Glutamatergic neuron (in vitro differentiated cells): ENCODE results near the gene ZNF207. TPM values are rescaled to one million over a fixed set of nuclear protein-coding genes. Genes with fewer than 3 reads are reported as not detected.
A peak's percentile ranks its signal among the peaks of the same experiment; 100 is the strongest.
"Not testable (repeated sequence)": the region's sequence is repeated elsewhere in the genome, so short reads cannot be mapped to it uniquely, and the experiment has no call there.

Experiments
- DNase-seq: peaks from one replicate; pipeline ENCODE4 v3.0.0; 2022
- H3K27ac Mint-ChIP-seq: one replicate; pipeline ENCODE4 v1.8.0; 2020; ENCODE audit warnings: mild to moderate bottlenecking, mixed read lengths, inconsistent platforms; ENCODE audit not compliant: unreplicated experiment
- H3K27me3 Mint-ChIP-seq: one replicate; pipeline ENCODE4 v1.8.0; 2020; ENCODE audit warnings: mild to moderate bottlenecking, moderate library complexity, mixed read lengths, inconsistent platforms; ENCODE audit not compliant: unreplicated experiment
- H3K36me3 Mint-ChIP-seq: one replicate; pipeline ENCODE4 v1.8.0; 2020; ENCODE audit warnings: mild to moderate bottlenecking, mixed read lengths, inconsistent platforms; ENCODE audit not compliant: unreplicated experiment
- H3K4me1 Mint-ChIP-seq: one replicate; pipeline ENCODE4 v1.8.0; 2020; ENCODE audit warnings: mild to moderate bottlenecking, low read depth, mixed read lengths, inconsistent platforms; ENCODE audit not compliant: unreplicated experiment
- H3K4me3 Mint-ChIP-seq: one replicate; pipeline ENCODE4 v1.8.0; 2020; ENCODE audit warnings: mild to moderate bottlenecking, mixed read lengths, inconsistent platforms; ENCODE audit not compliant: unreplicated experiment
- H3K9me3 Mint-ChIP-seq: one replicate; pipeline ENCODE4 v1.8.0; 2020; ENCODE audit warnings: mild to moderate bottlenecking, moderate library complexity, mixed read lengths, inconsistent platforms; ENCODE audit not compliant: unreplicated experiment
- total RNA-seq: library from RNA; stranded (reverse); fragmentation: NEBNext Ultra II Directional; extraction: Animal tissue kit (Norgen Biotek cat#: 25700); gene quantifications from one replicate; pipeline ENCODE4 v1.2.1, GENCODE V29; 2021; ENCODE audit not compliant: unreplicated experiment
- TF ChIP-seq, protein P1 (sequence below): fragments of 200-600 bp; sonication (generic); IDR thresholded peaks from one replicate; pipeline ENCODE4 v1.5.0; 2021; ENCODE audit not compliant: partially characterized antibody, unreplicated experiment

The ZNF207 gene
- total RNA-seq, 1 donor from 2014 or later, result 216 TPM

DNA sequence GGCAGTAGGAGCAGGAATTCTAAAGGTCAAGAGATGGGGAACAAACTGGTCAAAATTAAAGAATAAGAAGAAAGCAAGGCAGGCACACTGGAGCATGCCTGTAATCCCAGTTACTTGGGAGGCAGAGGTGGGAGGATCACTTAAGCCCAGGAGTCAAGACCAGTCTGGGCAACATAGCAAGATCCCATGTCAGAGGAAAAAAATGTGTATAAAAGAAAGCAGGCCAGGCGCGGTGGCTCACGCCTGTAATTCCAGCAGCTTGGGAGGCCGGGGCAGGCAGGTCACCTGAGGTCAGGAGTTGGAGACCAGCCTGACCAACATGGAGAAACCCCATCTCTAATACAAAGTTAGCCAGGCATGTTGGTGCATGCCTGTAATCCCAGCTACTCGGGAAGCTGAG is 43.9 kb downstream of the ZNF207 start:
- peaks cover 3% of the 10 kb centered on the region for H3K27me3 Mint-ChIP-seq
- H3K27ac Mint-ChIP-seq, result no peak overlapping the region
- H3K9me3 Mint-ChIP-seq, result no peaks in the 10 kb centered on the region
- no peaks in the 10 kb centered on the region for H3K4me1 Mint-ChIP-seq
- DNase-seq, result no peak
- peaks cover 7% of the 10 kb centered on the region for H3K36me3 Mint-ChIP-seq
- TF ChIP-seq, protein P1, sequence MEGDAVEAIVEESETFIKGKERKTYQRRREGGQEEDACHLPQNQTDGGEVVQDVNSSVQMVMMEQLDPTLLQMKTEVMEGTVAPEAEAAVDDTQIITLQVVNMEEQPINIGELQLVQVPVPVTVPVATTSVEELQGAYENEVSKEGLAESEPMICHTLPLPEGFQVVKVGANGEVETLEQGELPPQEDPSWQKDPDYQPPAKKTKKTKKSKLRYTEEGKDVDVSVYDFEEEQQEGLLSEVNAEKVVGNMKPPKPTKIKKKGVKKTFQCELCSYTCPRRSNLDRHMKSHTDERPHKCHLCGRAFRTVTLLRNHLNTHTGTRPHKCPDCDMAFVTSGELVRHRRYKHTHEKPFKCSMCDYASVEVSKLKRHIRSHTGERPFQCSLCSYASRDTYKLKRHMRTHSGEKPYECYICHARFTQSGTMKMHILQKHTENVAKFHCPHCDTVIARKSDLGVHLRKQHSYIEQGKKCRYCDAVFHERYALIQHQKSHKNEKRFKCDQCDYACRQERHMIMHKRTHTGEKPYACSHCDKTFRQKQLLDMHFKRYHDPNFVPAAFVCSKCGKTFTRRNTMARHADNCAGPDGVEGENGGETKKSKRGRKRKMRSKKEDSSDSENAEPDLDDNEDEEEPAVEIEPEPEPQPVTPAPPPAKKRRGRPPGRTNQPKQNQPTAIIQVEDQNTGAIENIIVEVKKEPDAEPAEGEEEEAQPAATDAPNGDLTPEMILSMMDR, result no peak
- peak overlapping the region; percentile 42 for H3K4me3 Mint-ChIP-seq

DNA sequence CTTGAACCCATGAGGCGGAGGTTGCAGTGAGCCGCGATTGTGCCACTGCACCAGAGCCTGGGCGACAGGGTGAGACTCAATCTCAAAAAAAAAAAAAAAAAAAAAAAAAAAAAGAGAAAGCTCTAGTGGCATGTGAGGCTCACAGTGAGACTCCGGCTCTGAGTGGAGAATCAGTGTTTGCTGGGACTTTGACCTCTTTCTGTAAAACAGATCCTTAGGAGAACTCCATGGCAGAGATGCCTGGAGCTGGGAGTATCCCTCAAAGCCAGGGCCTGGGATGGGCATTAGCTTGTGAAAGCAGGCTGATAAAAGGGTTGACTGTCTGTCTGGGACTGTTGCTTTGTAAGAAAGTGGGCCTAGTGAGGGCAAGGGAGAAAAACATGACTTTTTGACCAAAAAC is 46.4 kb downstream of the ZNF207 start:
- H3K4me1 Mint-ChIP-seq, result no peaks in the 10 kb centered on the region
- peaks cover 7% of the 10 kb centered on the region for H3K36me3 Mint-ChIP-seq
- TF ChIP-seq, protein P1, result no peak
- DNase-seq, result no peak
- H3K9me3 Mint-ChIP-seq, result peaks cover 2% of the 10 kb centered on the region
- H3K27ac Mint-ChIP-seq, result no peak overlapping the region
- no peak overlapping the region for H3K4me3 Mint-ChIP-seq
- H3K27me3 Mint-ChIP-seq, result peaks cover 3% of the 10 kb centered on the region

DNA sequence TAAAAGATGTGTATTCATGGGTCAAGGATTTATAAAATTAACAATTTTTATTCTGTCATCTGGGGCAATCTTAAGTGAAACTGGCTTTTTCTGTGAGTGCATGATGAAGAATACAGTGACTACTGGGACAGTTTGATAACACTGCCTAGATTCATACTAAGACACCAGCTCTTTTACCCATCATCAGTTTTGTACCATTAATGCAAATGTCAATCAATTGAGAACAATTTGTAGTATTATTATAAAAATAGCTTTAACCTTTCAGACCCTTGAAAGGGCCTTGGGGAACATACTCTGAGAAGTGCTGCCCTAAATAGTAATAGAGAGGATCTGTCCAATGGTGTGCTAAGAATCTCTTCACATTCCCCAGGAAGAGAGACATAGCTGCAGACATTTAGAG is 49.0 kb downstream of the ZNF207 start:
- no peak overlapping the region for H3K4me3 Mint-ChIP-seq
- DNase-seq, result no peak
- no peaks in the 10 kb centered on the region for H3K27me3 Mint-ChIP-seq
- no peaks in the 10 kb centered on the region for H3K4me1 Mint-ChIP-seq
- peaks cover 3% of the 10 kb centered on the region for H3K36me3 Mint-ChIP-seq
- no peak overlapping the region for H3K27ac Mint-ChIP-seq
- peaks cover 2% of the 10 kb centered on the region for H3K9me3 Mint-ChIP-seq
- TF ChIP-seq, protein P1, result no peak

DNA sequence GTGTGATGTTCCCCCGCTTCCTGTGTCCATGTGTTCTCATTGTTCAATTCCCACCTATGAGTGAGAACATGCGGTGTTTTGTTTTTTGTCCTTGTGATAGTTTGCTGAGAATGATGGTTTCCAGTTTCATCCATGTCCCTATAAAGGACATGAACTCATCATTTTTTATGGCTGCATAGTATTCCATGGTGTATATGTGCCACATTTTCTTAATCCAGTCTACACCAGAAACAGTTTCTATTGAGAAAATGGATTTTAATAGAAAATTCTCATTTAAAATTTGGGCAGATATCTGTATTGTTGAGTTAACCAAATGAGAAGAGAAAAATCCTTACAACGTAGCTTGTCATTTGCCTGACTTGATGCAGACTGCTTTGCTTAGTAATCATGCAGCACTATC is 60.1 kb downstream of the ZNF207 start:
- not testable (repeated sequence) for H3K4me3 Mint-ChIP-seq, H3K9me3 Mint-ChIP-seq, DNase-seq, H3K4me1 Mint-ChIP-seq, H3K27me3 Mint-ChIP-seq, H3K27ac Mint-ChIP-seq, H3K36me3 Mint-ChIP-seq

DNA sequence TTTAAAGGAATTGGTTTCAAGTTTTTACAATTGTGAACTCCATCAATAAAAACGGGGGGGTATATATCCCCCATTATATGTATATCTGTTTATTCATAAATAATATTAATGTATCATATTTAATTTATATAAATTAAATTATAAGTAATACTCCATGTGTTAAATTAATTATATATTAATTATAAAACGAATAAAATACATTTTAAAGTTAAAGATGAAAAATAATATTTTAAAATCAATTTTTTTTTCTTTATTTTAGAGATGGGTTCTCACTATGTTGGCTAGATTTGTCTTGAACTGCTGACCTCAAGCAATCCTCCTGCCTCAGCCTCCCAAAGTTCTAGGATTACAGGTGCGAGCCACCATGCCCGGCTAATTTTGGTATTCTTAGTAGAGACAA is 76.9 kb downstream of the ZNF207 start:
- DNase-seq, result no peak
- TF ChIP-seq, protein P1, result no peak
- no peaks in the 10 kb centered on the region for H3K27me3 Mint-ChIP-seq
- H3K27ac Mint-ChIP-seq, result no peak overlapping the region
- H3K9me3 Mint-ChIP-seq, result peaks cover 8% of the 10 kb centered on the region
- H3K4me3 Mint-ChIP-seq, result no peak overlapping the region
- peaks cover 14% of the 10 kb centered on the region for H3K36me3 Mint-ChIP-seq
- H3K4me1 Mint-ChIP-seq, result no peaks in the 10 kb centered on the region

DNA sequence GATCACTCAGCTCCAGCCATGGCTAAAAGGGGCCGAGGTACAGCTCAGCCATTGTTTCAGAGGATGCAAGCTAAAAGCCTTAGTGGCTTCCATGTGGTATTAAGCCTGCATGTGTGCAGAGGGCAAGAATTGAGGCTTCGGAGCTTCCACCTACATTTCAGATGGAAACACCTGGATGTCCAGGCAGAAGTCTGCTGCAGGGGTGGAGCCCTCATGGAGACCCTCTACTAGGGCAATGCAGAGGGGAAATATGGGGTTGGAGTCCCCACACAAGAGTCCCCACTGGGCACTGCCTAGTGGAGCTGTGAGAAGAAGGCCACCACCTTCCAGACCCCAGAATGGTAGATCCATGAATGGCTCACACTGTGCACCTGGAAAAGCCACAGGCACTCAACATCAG is 79.6 kb downstream of the ZNF207 start:
- Mint-ChIP-seq H3K4me3 (no peak overlapping the region), H3K27me3 (no peaks in the 10 kb centered on the region), H3K36me3 (peaks cover 14% of the 10 kb centered on the region), H3K27ac (no peak overlapping the region), H3K9me3 (peaks cover 9% of the 10 kb centered on the region), H3K4me1 (no peaks in the 10 kb centered on the region)
- TF ChIP-seq, protein P1, result no peak
- peak; percentile 15 for DNase-seq
